Uterus (tissue), 4 donors: ENCODE measurements around the gene ASB13. TPM values are rescaled to one million over a fixed set of nuclear protein-coding genes. Genes with fewer than 3 reads are reported as not detected.

Source experiments
- DNase-seq, 2 donors: peaks; one replicate each; pipeline ENCODE4 v3.0.0-alpha.2; 2019 to 2020
- H3K27ac ChIP-seq, 2 donors: fragments of 200-600 bp; sonication (generic); 1 replicate in 1 of 2; 2 replicates in 1 of 2; pipeline ENCODE4 v1.5.1; 2016 to 2018
- H3K27me3 ChIP-seq, 2 donors: fragments of 200-600 bp; sonication (generic); one replicate each; pipeline ENCODE4 v1.5.1; 2018 to 2019; ENCODE audit warnings: control low read depth in 1 of 2
- H3K36me3 ChIP-seq, 2 donors: fragments of 200-600 bp; sonication (generic); one replicate each; pipeline ENCODE4 v1.5.1; 2019; ENCODE audit warnings: control low read depth in 1 of 2
- H3K4me1 ChIP-seq, 2 donors: fragments of 200-600 bp; sonication (generic); one replicate each; pipeline ENCODE4 v1.5.1; 2018 to 2019; ENCODE audit warnings: control low read depth in 1 of 2
- H3K4me3 ChIP-seq, 2 donors: fragments of 200-600 bp; sonication (generic); 1 replicate in 1 of 2; 2 replicates in 1 of 2; pipeline ENCODE4 v1.5.1; 2018 to 2019; ENCODE audit warnings: mild to moderate bottlenecking in 1 of 2
- H3K9me3 ChIP-seq, 2 donors: fragments of 200-600 bp; sonication (generic); one replicate each; pipeline ENCODE4 v1.5.1; 2019; ENCODE audit warnings: control low read depth in 1 of 2
- POLR2A ChIP-seq, 2 donors: fragments of 450-650 bp; IDR thresholded peaks; one replicate each; pipeline ENCODE4 v1.6.1; 2016; ENCODE audit warnings: antibody characterized with exemption in 2 of 2, mild to moderate bottlenecking in 1 of 2, moderate library complexity in 1 of 2
- intact Hi-C: fragments of 100-400 bp; cut with DNase I; formaldehyde crosslinking; loops from one replicate; pipeline ENCODE4 v1.15.1; 2023; ENCODE audit warnings: low total_unique reads
- total RNA-seq, 4 donors: library from RNA; depleted of rRNA in 3 of 4; stranded (reverse); fragments of >200 nt in 3 of 4; gene quantifications; one replicate each; pipeline versions ENCODE4 v1.1.0 to v1.2.4, GENCODE V29; 2014 to 2023
- TF ChIP-seq, protein P1 (sequence below), 4 experiments: fragments of 200-600 bp in 2 of 4; fragments of 450-650 bp in 2 of 4; sonication (generic) in 2 of 4; IDR thresholded peaks; one replicate each; pipeline ENCODE4 v1.5.1; 2016 to 2019; ENCODE audit warnings: antibody characterized with exemption in 4 of 4, mild to moderate bottlenecking in 2 of 4, moderate library complexity in 1 of 4
- donor health status: DM: yes; HTN: yes; CAD: no.

ASB13 gene
- total RNA-seq, 4 donors from 2014 or later: 8.7 to 25.7 (median 17.9) TPM

DNA sequence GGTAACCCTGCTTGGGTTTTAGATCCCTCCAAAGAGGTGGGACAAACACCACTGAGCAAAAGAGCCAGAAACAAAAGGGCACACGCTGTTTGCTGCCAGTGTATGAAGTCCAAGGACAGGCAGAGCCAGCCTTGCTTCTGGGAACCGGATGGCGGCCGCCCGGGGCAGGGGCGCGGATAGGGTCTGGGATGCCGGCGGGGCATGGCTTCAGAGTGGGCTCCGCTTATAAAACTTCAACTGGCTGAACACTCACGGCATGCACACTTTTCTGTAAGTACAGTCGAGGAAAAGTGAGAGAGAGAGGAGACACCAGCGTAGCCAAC lies 62.6 kb downstream of the ASB13 start:
- Histone ChIP-seq H3K36me3 (no peaks in the 10 kb centered on the region), H3K4me3 (no peak overlapping the region), H3K27me3 (no peaks in the 10 kb centered on the region), H3K4me1 (no peaks in the 10 kb centered on the region), H3K27ac (no peak overlapping the region), H3K9me3 (no peaks in the 10 kb centered on the region)
- TF ChIP-seq, protein P1, sequence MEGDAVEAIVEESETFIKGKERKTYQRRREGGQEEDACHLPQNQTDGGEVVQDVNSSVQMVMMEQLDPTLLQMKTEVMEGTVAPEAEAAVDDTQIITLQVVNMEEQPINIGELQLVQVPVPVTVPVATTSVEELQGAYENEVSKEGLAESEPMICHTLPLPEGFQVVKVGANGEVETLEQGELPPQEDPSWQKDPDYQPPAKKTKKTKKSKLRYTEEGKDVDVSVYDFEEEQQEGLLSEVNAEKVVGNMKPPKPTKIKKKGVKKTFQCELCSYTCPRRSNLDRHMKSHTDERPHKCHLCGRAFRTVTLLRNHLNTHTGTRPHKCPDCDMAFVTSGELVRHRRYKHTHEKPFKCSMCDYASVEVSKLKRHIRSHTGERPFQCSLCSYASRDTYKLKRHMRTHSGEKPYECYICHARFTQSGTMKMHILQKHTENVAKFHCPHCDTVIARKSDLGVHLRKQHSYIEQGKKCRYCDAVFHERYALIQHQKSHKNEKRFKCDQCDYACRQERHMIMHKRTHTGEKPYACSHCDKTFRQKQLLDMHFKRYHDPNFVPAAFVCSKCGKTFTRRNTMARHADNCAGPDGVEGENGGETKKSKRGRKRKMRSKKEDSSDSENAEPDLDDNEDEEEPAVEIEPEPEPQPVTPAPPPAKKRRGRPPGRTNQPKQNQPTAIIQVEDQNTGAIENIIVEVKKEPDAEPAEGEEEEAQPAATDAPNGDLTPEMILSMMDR (IDR thresholded peaks at IDR 0.05): no peak
- TF ChIP-seq POLR2A (IDR thresholded peaks at IDR 0.05): no peak
- intact Hi-C loops: no loop called here
- DNase-seq: no peak

DNA sequence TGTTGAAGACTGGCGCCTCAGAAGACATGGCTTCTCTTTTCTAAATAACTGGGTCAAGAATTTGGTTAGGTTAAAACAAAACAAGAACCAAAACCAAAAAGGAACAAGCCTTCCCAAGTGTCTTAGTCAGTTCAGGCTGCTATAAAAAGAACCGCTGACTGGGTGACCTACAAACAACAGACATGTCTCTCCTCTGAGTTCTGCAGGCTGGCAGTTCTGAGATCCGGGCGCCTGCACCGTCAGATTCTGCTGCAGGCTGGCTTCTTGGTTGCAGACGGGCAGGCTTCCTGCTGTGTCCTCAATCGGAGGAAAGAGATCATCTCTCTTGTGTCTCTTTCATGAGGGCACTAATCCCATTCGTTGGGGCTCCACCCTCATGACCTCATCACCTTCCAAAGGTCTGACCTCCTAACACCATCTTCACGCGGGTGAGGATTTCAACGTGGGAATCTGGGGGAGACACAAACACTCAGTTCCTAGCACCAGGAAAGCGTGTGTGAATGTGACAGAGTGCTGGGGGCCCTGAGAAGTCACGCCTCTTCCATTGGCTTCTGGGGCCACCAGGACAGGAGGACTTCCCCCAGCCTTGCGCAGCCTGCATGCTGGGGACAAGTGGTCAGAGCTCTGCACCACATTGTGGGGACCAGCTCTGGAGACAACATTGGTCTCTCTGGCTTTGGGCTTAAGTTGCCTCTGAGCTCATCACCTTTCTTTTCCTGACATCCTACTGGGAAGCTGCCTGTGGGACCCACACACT lies 63.1 kb downstream of the ASB13 start:
- Histone ChIP-seq H3K36me3 (no peaks in the 10 kb centered on the region), H3K9me3 (no peaks in the 10 kb centered on the region), H3K4me3 (no peak overlapping the region), H3K27ac (no peak overlapping the region), H3K27me3 (no peaks in the 10 kb centered on the region), H3K4me1 (no peaks in the 10 kb centered on the region)
- no peak for DNase-seq
- intact Hi-C loops: no loop called here
- TF ChIP-seq, protein P1 (IDR thresholded peaks at IDR 0.05): no peak
- TF ChIP-seq POLR2A (IDR thresholded peaks at IDR 0.05): no peak

GRCh38 chr10:5601826-5602495 lies 64.4 kb downstream of the ASB13 start:
- no peak overlapping the region for H3K27ac ChIP-seq
- no peaks in the 10 kb centered on the region for H3K27me3 ChIP-seq
- no peak for DNase-seq
- no peaks in the 10 kb centered on the region for H3K36me3 ChIP-seq
- no peak overlapping the region for H3K4me3 ChIP-seq
- intact Hi-C loops: no loop called here
- TF ChIP-seq, protein P1 (IDR thresholded peaks at IDR 0.05): no peak
- no peak for TF ChIP-seq POLR2A (IDR thresholded peaks at IDR 0.05)
- H3K4me1 ChIP-seq: no peaks in the 10 kb centered on the region
- no peaks in the 10 kb centered on the region for H3K9me3 ChIP-seq

DNA sequence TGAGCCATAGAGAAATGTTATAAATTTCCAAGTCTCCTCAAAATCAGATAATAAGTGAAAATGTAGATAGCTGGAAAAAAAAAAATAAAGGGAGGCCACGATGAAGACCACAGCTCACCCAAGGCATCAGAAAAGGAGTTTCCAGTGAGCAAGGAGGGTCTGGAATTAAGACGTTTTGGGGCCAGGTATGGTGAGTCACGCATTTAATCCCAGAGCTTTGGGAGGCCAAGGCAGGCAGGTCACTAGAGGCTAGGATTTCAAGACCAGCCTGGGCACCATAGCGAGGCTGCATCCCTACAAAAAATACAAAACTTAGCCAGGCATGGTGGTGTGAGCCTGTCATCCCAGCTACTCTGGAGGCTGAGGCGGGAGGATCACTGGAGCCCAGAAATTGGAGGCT lies 65.5 kb downstream of the ASB13 start:
- Histone ChIP-seq H3K4me3 (no peak overlapping the region), H3K27ac (no peak overlapping the region), H3K27me3 (no peaks in the 10 kb centered on the region), H3K4me1 (no peaks in the 10 kb centered on the region), H3K9me3 (no peaks in the 10 kb centered on the region), H3K36me3 (no peaks in the 10 kb centered on the region)
- intact Hi-C loops: no loop called here
- DNase-seq: no peak
- TF ChIP-seq POLR2A (IDR thresholded peaks at IDR 0.05): no peak
- TF ChIP-seq, protein P1 (IDR thresholded peaks at IDR 0.05): no peak
